Panc1 (cell line): ENCODE data around the gene NCKAP5. TPM values are rescaled to one million over a fixed set of nuclear protein-coding genes. Genes with fewer than 3 reads are reported as not detected.

Source experiments
- ATAC-seq: fragments of 200-7000 bp; cut with Tn5 transposase; 2 replicates; pipeline ENCODE4 v1.9.1; 2020; ENCODE audit warnings: mild to moderate bottlenecking, moderate library complexity
- BruUV-seq: library from RNA; stranded (reverse); fragments of 400-500 nt; replicated peaks from 2 replicates; lab custom pipeline; 2021; lab: Mats Ljungman, UMichigan
- CTCF ChIA-PET: fragments of 300-600 bp; sonication (Branson Sonifier 250); formaldehyde crosslinking; loops from one replicate; lab custom pipeline; 2022; ENCODE audit warnings: antibody characterized with exemption; lab: Charles Lee
- POLR2A ChIA-PET: fragments of 300-600 bp; sonication (Branson Sonifier 250); formaldehyde crosslinking; loops from one replicate; lab custom pipeline; 2022; ENCODE audit warnings: antibody characterized with exemption; lab: Charles Lee
- DNase-seq: peaks from one replicate; pipeline ENCODE4 v3.0.0-alpha.2; 2010; ENCODE audit warnings: low read depth, low spot score
- H3K27ac ChIP-seq: 2 replicates; pipeline ENCODE4 v1.5.1; 2011; ENCODE audit warnings: mild to moderate bottlenecking, low read length, inconsistent platforms
- H3K27me3 ChIP-seq: fragments of 200-500 bp; sonication (Bioruptor generic); 2 replicates; pipeline ENCODE4 v1.6.0; 2014; ENCODE audit warnings: low read length, inconsistent platforms; ENCODE audit not compliant: control insufficient read depth, insufficient read depth
- H3K36me3 ChIP-seq: fragments of 200-500 bp; sonication (Bioruptor generic); 2 replicates; pipeline ENCODE4 v1.5.1; 2014; ENCODE audit warnings: inconsistent platforms, mild to moderate bottlenecking, low read length, moderate library complexity; ENCODE audit not compliant: control insufficient read depth, insufficient read depth
- H3K4me1 ChIP-seq: 2 replicates; pipeline ENCODE4 v1.5.1; 2011; ENCODE audit warnings: inconsistent platforms, mild to moderate bottlenecking, low read length, moderate library complexity; ENCODE audit not compliant: control insufficient read depth, insufficient read depth
- H3K4me3 ChIP-seq, 2 experiments: 2 replicates each; pipeline ENCODE4 v1.5.1; 2011 to 2012; ENCODE audit warnings: low read depth in 2 of 2, low read length in 2 of 2, mild to moderate bottlenecking in 2 of 2, inconsistent platforms in 1 of 2, moderate library complexity in 1 of 2
- H3K9me3 ChIP-seq: fragments of 200-500 bp; sonication (Bioruptor generic); 2 replicates; pipeline ENCODE4 v1.5.1; 2014; ENCODE audit warnings: low read depth, mild to moderate bottlenecking, inconsistent platforms, low read length, moderate library complexity; ENCODE audit not compliant: control insufficient read depth, insufficient read depth
- CTCF ChIP-seq: fragments of 450-650 bp; IDR thresholded peaks from 2 replicates; pipeline ENCODE4 v1.5.1; 2017; ENCODE audit warnings: mild to moderate bottlenecking
- POLR2AphosphoS5 ChIP-seq: IDR thresholded peaks from 2 replicates; pipeline ENCODE4 v1.6.1; 2012; ENCODE audit warnings: mild to moderate bottlenecking, low read depth, low read length, moderate library complexity
- REST ChIP-seq, 2 experiments: IDR thresholded peaks; 2 replicates each; pipeline ENCODE4 v1.6.1; 2011 to 2012; ENCODE audit warnings: low read depth in 2 of 2, control low read depth in 1 of 2, low read length in 1 of 2, mild to moderate bottlenecking in 1 of 2, moderate library complexity in 1 of 2; ENCODE audit not compliant: insufficient read depth in 1 of 2
- SIN3A ChIP-seq: IDR thresholded peaks from 2 replicates; pipeline ENCODE4 v1.6.1; 2012; ENCODE audit warnings: low read depth, mild to moderate bottlenecking, low read length, moderate library complexity, borderline replicate concordance; ENCODE audit not compliant: insufficient read depth
- TCF7L2 ChIP-seq: IDR thresholded peaks from 2 replicates; pipeline ENCODE4 v1.6.1; 2011; ENCODE audit warnings: mild to moderate bottlenecking, low read depth, low read length, inconsistent platforms
- in situ Hi-C: cut with HindIII; loops from 2 replicates; pipeline ENCODE4 v1.10.0; 2016; ENCODE audit warnings: low sequenced_read_pairs, low pct_unique_long_range_greater_than_20kb
- intact Hi-C: fragments of 100-400 bp; cut with micrococcal nuclease; formaldehyde crosslinking; loops from one replicate; pipeline ENCODE4 v1.10.0; 2022; ENCODE audit not compliant: unreplicated experiment
- total RNA-seq: library from RNA; stranded (reverse); gene quantifications from one replicate; pipeline ENCODE4 v1.2.1, GENCODE V29; 2021; ENCODE audit not compliant: unreplicated experiment

The NCKAP5 gene
- total RNA-seq, 1 experiment from 2014 or later, result 0.10 TPM

GRCh38 chr2:132697556-132698205, 870.6 kb downstream of the NCKAP5 start:
- Histone ChIP-seq H3K36me3 (no peaks in the 10 kb centered on the region), H3K4me1 (no peaks in the 10 kb centered on the region), H3K4me3 (no peak overlapping the region), H3K27me3 (no peaks in the 10 kb centered on the region), H3K9me3 (no peaks in the 10 kb centered on the region), H3K27ac (no peak overlapping the region)
- BruUV-seq, result no TSS peak
- in situ Hi-C loops, result no loop called here
- intact Hi-C loops, result no loop called here
- TF ChIP-seq CTCF (no peak), SIN3A (no peak)
- DNase-seq (no peak), ATAC-seq (no peak)
- ChIA-PET POLR2A (no interaction called here), CTCF (no interaction called here)

- intact Hi-C loops, result no loop called here
- H3K9me3 ChIP-seq, result no peaks in the 10 kb centered on the region
- no peak overlapping the region for H3K27ac ChIP-seq
- no TSS peak for BruUV-seq
- H3K4me3 ChIP-seq, result no peak overlapping the region
- no peak for DNase-seq
- ChIA-PET POLR2A (no interaction called here), CTCF (no interaction called here)
- H3K4me1 ChIP-seq, result no peaks in the 10 kb centered on the region
- ATAC-seq, result no peak
- no peak for TF ChIP-seq REST (IDR thresholded peaks at IDR 0.05; ENCODE audit: insufficient read depth in 1 of 2, low read depth in 2 of 2, low read length in 1 of 2)
- TF ChIP-seq CTCF, result no peak
- TF ChIP-seq TCF7L2, result no peak
- TF ChIP-seq SIN3A, result no peak
- no peak for TF ChIP-seq POLR2AphosphoS5
- no peaks in the 10 kb centered on the region for H3K36me3 ChIP-seq
- in situ Hi-C loops, result no loop called here
- H3K27me3 ChIP-seq, result no peaks in the 10 kb centered on the region
These were observed 875.4 kb downstream of the NCKAP5 start for GRCh38 chr2:132692816-132693215.
